ENCODE data around the gene PDSS2. TPM values are rescaled to one million over a fixed set of nuclear protein-coding genes. Genes with fewer than 3 reads are reported as not detected.

PDSS2 gene
- total RNA-seq, 2 experiments from 2014 or later, result 10.9 to 13.9 TPM

GRCh38 chr6:107246972-107247615 is 212.3 kb downstream of the PDSS2 start:
- no peak overlapping the region for H3K27ac Mint-ChIP-seq
- ChIA-PET CTCF (interaction anchor here (0.6 kb wide), 1 partner anchor 127 kb away, joined by 4 read pairs; no protein-coding TSS in a partner anchor), POLR2A (no interaction called here)
- no peak overlapping the region for H3K4me3 Mint-ChIP-seq
- H3K27me3 Mint-ChIP-seq, result no peaks in the 10 kb centered on the region
- peaks cover 2% of the 10 kb centered on the region for H3K36me3 Mint-ChIP-seq (ENCODE audit: low read depth)
- H3K9me3 Mint-ChIP-seq, result no peaks in the 10 kb centered on the region
- no peak for DNase-seq
- no peaks in the 10 kb centered on the region for H3K4me1 Mint-ChIP-seq

GRCh38 chr6:107246249-107246971 is 213.0 kb downstream of the PDSS2 start:
- POLR2A ChIA-PET, result no interaction called here
- no peaks in the 10 kb centered on the region for H3K27me3 Mint-ChIP-seq
- H3K27ac Mint-ChIP-seq, result no peak overlapping the region
- CTCF ChIA-PET, result no interaction called here
- no peak for DNase-seq
- H3K36me3 Mint-ChIP-seq (ENCODE audit: low read depth), result peaks cover 2% of the 10 kb centered on the region
- peaks cover 3% of the 10 kb centered on the region for H3K9me3 Mint-ChIP-seq
- no peak overlapping the region for H3K4me3 Mint-ChIP-seq
- no peaks in the 10 kb centered on the region for H3K4me1 Mint-ChIP-seq

GRCh38 chr6:107244742-107245480 is 214.5 kb downstream of the PDSS2 start:
- H3K27me3 Mint-ChIP-seq, result no peaks in the 10 kb centered on the region
- no peak overlapping the region for H3K4me3 Mint-ChIP-seq
- DNase-seq, result no peak
- peaks cover 3% of the 10 kb centered on the region for H3K9me3 Mint-ChIP-seq
- H3K27ac Mint-ChIP-seq, result no peak overlapping the region
- H3K36me3 Mint-ChIP-seq (ENCODE audit: low read depth), result peaks cover 2% of the 10 kb centered on the region
- ChIA-PET POLR2A (no interaction called here), CTCF (no interaction called here)
- H3K4me1 Mint-ChIP-seq, result no peaks in the 10 kb centered on the region

GRCh38 chr6:107244082-107244741 is 215.2 kb downstream of the PDSS2 start:
- H3K27me3 Mint-ChIP-seq, result no peaks in the 10 kb centered on the region
- no peak overlapping the region for H3K4me3 Mint-ChIP-seq
- POLR2A ChIA-PET, result no interaction called here
- H3K36me3 Mint-ChIP-seq (ENCODE audit: low read depth), result peaks cover 2% of the 10 kb centered on the region
- no peak for DNase-seq
- H3K9me3 Mint-ChIP-seq, result peaks cover 3% of the 10 kb centered on the region
- CTCF ChIA-PET, result no interaction called here
- H3K27ac Mint-ChIP-seq, result no peak overlapping the region
- H3K4me1 Mint-ChIP-seq, result no peaks in the 10 kb centered on the region

GRCh38 chr6:107243471-107243870 is 215.9 kb downstream of the PDSS2 start:
- POLR2A ChIA-PET, result no interaction called here
- CTCF ChIA-PET, result no interaction called here
- H3K36me3 Mint-ChIP-seq (ENCODE audit: low read depth), result peaks cover 2% of the 10 kb centered on the region
- no peaks in the 10 kb centered on the region for H3K4me1 Mint-ChIP-seq
- DNase-seq, result no peak
- no peaks in the 10 kb centered on the region for H3K27me3 Mint-ChIP-seq
- peaks cover 3% of the 10 kb centered on the region for H3K9me3 Mint-ChIP-seq
- H3K27ac Mint-ChIP-seq, result no peak overlapping the region
- H3K4me3 Mint-ChIP-seq, result no peak overlapping the region

GRCh38 chr6:107237992-107238660 is 221.2 kb downstream of the PDSS2 start:
- POLR2A ChIA-PET, result no interaction called here
- no peaks in the 10 kb centered on the region for H3K4me1 Mint-ChIP-seq
- CTCF ChIA-PET, result interaction anchor here (0.7 to 1.0 kb wide), 2 partner anchors 22 to 295 kb away, joined by 3 to 4 read pairs; no protein-coding TSS in a partner anchor
- DNase-seq, result no peak
- no peak overlapping the region for H3K4me3 Mint-ChIP-seq
- H3K27me3 Mint-ChIP-seq, result no peaks in the 10 kb centered on the region
- H3K36me3 Mint-ChIP-seq (ENCODE audit: low read depth), result peaks cover 14% of the 10 kb centered on the region
- peaks cover 10% of the 10 kb centered on the region for H3K9me3 Mint-ChIP-seq
- no peak overlapping the region for H3K27ac Mint-ChIP-seq

GRCh38 chr6:107235511-107235910 is 223.9 kb downstream of the PDSS2 start:
- H3K9me3 Mint-ChIP-seq, result peaks cover 6% of the 10 kb centered on the region
- no peak overlapping the region for H3K4me3 Mint-ChIP-seq
- ChIA-PET CTCF (no interaction called here), POLR2A (no interaction called here)
- DNase-seq, result no peak
- H3K27me3 Mint-ChIP-seq, result no peaks in the 10 kb centered on the region
- peaks cover 19% of the 10 kb centered on the region for H3K36me3 Mint-ChIP-seq (ENCODE audit: low read depth)
- H3K4me1 Mint-ChIP-seq, result no peaks in the 10 kb centered on the region
- no peak overlapping the region for H3K27ac Mint-ChIP-seq

GRCh38 chr6:107235007-107235406 is 224.4 kb downstream of the PDSS2 start:
- no peaks in the 10 kb centered on the region for H3K27me3 Mint-ChIP-seq
- CTCF ChIA-PET, result interaction anchor here (0.6 to 1.8 kb wide), 2 partner anchors 45 to 54 kb away, joined by 3 read pairs; no protein-coding TSS in a partner anchor
- no peaks in the 10 kb centered on the region for H3K4me1 Mint-ChIP-seq
- POLR2A ChIA-PET, result no interaction called here
- no peak for DNase-seq
- no peak overlapping the region for H3K4me3 Mint-ChIP-seq
- H3K9me3 Mint-ChIP-seq, result peaks cover 6% of the 10 kb centered on the region
- H3K36me3 Mint-ChIP-seq (ENCODE audit: low read depth), result peaks cover 19% of the 10 kb centered on the region
- no peak overlapping the region for H3K27ac Mint-ChIP-seq

- ChIA-PET POLR2A (no interaction called here), CTCF (interaction anchor here (1.2 kb wide), 1 partner anchor 9 kb away, joined by 6 read pairs; no protein-coding TSS in a partner anchor)
- H3K4me1 Mint-ChIP-seq, result no peaks in the 10 kb centered on the region
- no peak overlapping the region for H3K27ac Mint-ChIP-seq
- no peak for DNase-seq
- H3K4me3 Mint-ChIP-seq, result no peak overlapping the region
- H3K9me3 Mint-ChIP-seq, result peaks cover 6% of the 10 kb centered on the region
- H3K36me3 Mint-ChIP-seq (ENCODE audit: low read depth), result peaks cover 13% of the 10 kb centered on the region
- H3K27me3 Mint-ChIP-seq, result no peaks in the 10 kb centered on the region
Measured at GRCh38 chr6:107231243-107231642, 228.1 kb downstream of the PDSS2 start.

GRCh38 chr6:107230448-107230847 is 228.9 kb downstream of the PDSS2 start:
- ChIA-PET POLR2A (no interaction called here), CTCF (no interaction called here)
- Mint-ChIP-seq H3K27me3 (no peaks in the 10 kb centered on the region), H3K4me1 (no peaks in the 10 kb centered on the region), H3K36me3 (ENCODE audit: low read depth) (peaks cover 6% of the 10 kb centered on the region), H3K9me3 (peaks cover under 1% of the 10 kb centered on the region), H3K4me3 (no peak overlapping the region), H3K27ac (no peak overlapping the region)
- no peak for DNase-seq

- POLR2A ChIA-PET, result no interaction called here
- no peak overlapping the region for H3K4me3 Mint-ChIP-seq
- H3K9me3 Mint-ChIP-seq, result no peaks in the 10 kb centered on the region
Measured at GRCh38 chr6:107230024-107230423, 229.3 kb downstream of the PDSS2 start.

GRCh38 chr6:107228754-107229153 is 230.6 kb downstream of the PDSS2 start:
- H3K27ac Mint-ChIP-seq, result no peak overlapping the region
- no peaks in the 10 kb centered on the region for H3K4me1 Mint-ChIP-seq
- H3K36me3 Mint-ChIP-seq (ENCODE audit: low read depth), result peaks cover 5% of the 10 kb centered on the region
- no peaks in the 10 kb centered on the region for H3K9me3 Mint-ChIP-seq
- POLR2A ChIA-PET, result no interaction called here
- H3K27me3 Mint-ChIP-seq, result no peaks in the 10 kb centered on the region
- DNase-seq, result no peak
- no peak overlapping the region for H3K4me3 Mint-ChIP-seq
- CTCF ChIA-PET, result no interaction called here

More at GRCh38 chr6:107230024-107230423, 229.3 kb downstream of the PDSS2 start:
- CTCF ChIA-PET, result no interaction called here
- no peak for DNase-seq
- H3K27ac Mint-ChIP-seq, result no peak overlapping the region
- H3K4me1 Mint-ChIP-seq, result no peaks in the 10 kb centered on the region
- no peaks in the 10 kb centered on the region for H3K27me3 Mint-ChIP-seq
- peaks cover 5% of the 10 kb centered on the region for H3K36me3 Mint-ChIP-seq (ENCODE audit: low read depth)
